Heart left ventricle (tissue), 16 donors: Measurements from ENCODE around the gene SNRPD3. TPM values are rescaled to one million over a fixed set of nuclear protein-coding genes. Genes with fewer than 3 reads are reported as not detected.

Experiments used
- ATAC-seq, 4 donors: fragments of 200-7000 bp; cut with Tn5 transposase; one replicate each; pipeline ENCODE4 v1.9.1; 2020 to 2022; ENCODE audit warnings: moderate library complexity in 4 of 4, mild to moderate bottlenecking in 3 of 4, moderate number of reproducible peaks in 1 of 4
- DNase-seq, 5 donors: peaks; one replicate each; pipeline ENCODE4 v3.0.0-alpha.2; 2020
- H3K27ac ChIP-seq, 12 donors: fragments of 200-600 bp; sonication (generic) in 4 of 12; one replicate each; pipeline versions ENCODE4 v1.5.0 to v1.8.0; 2016 to 2022; ENCODE audit warnings: mild to moderate bottlenecking in 2 of 12
- H3K27me3 ChIP-seq, 9 donors: fragments of 200-600 bp; sonication (generic) in 2 of 9; one replicate each; pipeline versions ENCODE4 v1.5.1 to v1.8.0; 2016 to 2022; ENCODE audit warnings: mild to moderate bottlenecking in 3 of 9
- H3K36me3 ChIP-seq, 9 donors: fragments of 200-600 bp; sonication (generic) in 2 of 9; one replicate each; pipeline versions ENCODE4 v1.5.0 to v1.8.0; 2018 to 2022; ENCODE audit warnings: mild to moderate bottlenecking in 2 of 9
- H3K4me1 ChIP-seq, 12 donors: fragments of 200-600 bp; sonication (generic) in 4 of 12; one replicate each; pipeline versions ENCODE4 v1.5.0 to v1.8.0; 2016 to 2022; ENCODE audit warnings: mild to moderate bottlenecking in 3 of 12
- H3K4me3 ChIP-seq, 12 donors: fragments of 200-600 bp; sonication (generic) in 4 of 12; one replicate each; pipeline versions ENCODE4 v1.5.0 to v1.8.0; 2017 to 2022; ENCODE audit warnings: mild to moderate bottlenecking in 9 of 12, moderate library complexity in 4 of 12
- H3K9me3 ChIP-seq, 12 donors: fragments of 200-600 bp; sonication (generic) in 4 of 12; one replicate each; pipeline versions ENCODE4 v1.5.0 to v1.8.0; 2016 to 2022; ENCODE audit warnings: mild to moderate bottlenecking in 1 of 12
- CTCF ChIP-seq, 12 donors: fragments of 200-600 bp; sonication (generic) in 4 of 12; IDR thresholded peaks; one replicate each; pipeline versions ENCODE4 v1.5.0 to v1.8.0; 2018 to 2022; ENCODE audit warnings: antibody characterized with exemption in 12 of 12, mild to moderate bottlenecking in 5 of 12
- POLR2A ChIP-seq, 2 donors: fragments of 450-650 bp; IDR thresholded peaks; one replicate each; pipeline ENCODE4 v1.6.1; 2017; ENCODE audit warnings: antibody characterized with exemption in 2 of 2, mild to moderate bottlenecking in 2 of 2, moderate library complexity in 2 of 2
- WGBS, 4 donors: extraction: QIAGEN DNeasy Blood & Tissue Kit in 2 of 4; methylation state at CpG; one replicate each; pipeline versions ENCODE4 v1.1.5 to v1.1.7; 2013 to 2018; 5-methylcytosine and 5-hydroxymethylcytosine counted together
- intact Hi-C, 10 donors: fragments of 100-400 bp; cut with DNase I; formaldehyde crosslinking; loops; one replicate each; pipeline versions ENCODE4 v1.11.1 to v1.14.2; 2022
- polyA plus RNA-seq, 2 donors: library from polyadenylated mRNA; stranded (reverse); fragments of 200-250 nt; gene quantifications; one replicate each; pipeline ENCODE4 v1.2.3, GENCODE V29; 2013
- total RNA-seq, 9 donors: library from RNA; depleted of rRNA in 2 of 9; stranded (reverse); fragments of >200 nt in 2 of 9; fragmentation: NEBNext Ultra II Directional in 3 of 9; extraction: Animal tissue kit (Norgen Biotek cat#: 25700) in 3 of 9; gene quantifications; one replicate each; pipeline versions ENCODE4 v1.1.0 to v1.2.4, GENCODE V29; 2016 to 2023
- donor health status: ischemic (EF 13 %, LVEDD 7.1; RV severe dilation, severe dysfunction).
- donor health status: healthy with polysubstance abuse.
- donor health status: DM: no; HTN: yes; CAD: no.
- donor health status: DM: no; HTN: no; CAD: no.
- donor health status: ischemic (EF 25% LVEDD 6.9; RV normal size, moderate dysfunction).
- donor health status: ischemic (EF 25% LVEDD 5.7; RV mildly dilated, moderate dysfunction).
- donor health status: healthy.
- donor health status: DM: yes; HTN: yes; CAD: no.
- donor health status: ischemic (EF 35%, LVEDD 5.7; RV mildly dilated, moderate dysfunction).
- donor health status: nonischemic (EF 11% LVEDD 7.7; RV severe dilation, severe dysfunction).
- donor health status: DM: yes; HTN: yes; CAD: no.
- donor health status: PGD.
- donor health status: ischemic (EF 29% LVEDD 5.4; RV normal size, mild dysfunction).
- donor health status: nonischemic (EF 23%, LVEDD 6.1; RV moderate dilation, normal function).

SNRPD3 gene
- total and polyA plus RNA-seq, 11 donors = 64.8 to 227 (median 74.1) TPM

- H3K36me3 ChIP-seq = peaks cover 0 to 32% (median 5%) of the 10 kb centered on the region in 9 donors
These were observed 31.5 kb downstream of the SNRPD3 start for GRCh38 chr22:24587251-24587650.

GRCh38 chr22:24587948-24588347 lies 32.1 kb downstream of the SNRPD3 start:
- WGBS, 4 donors = 63 to 82% (median 79%) methylated on average over 7 to 8 of the region's 8 CpGs
- Histone ChIP-seq H3K4me1 (peaks cover 0 to 33% (median 14%) of the 10 kb centered on the region in 12 donors), H3K27me3 (no peaks in the 10 kb centered on the region), H3K27ac (no peak overlapping the region), H3K4me3 (no peak overlapping the region), H3K9me3 (no peaks in the 10 kb centered on the region), H3K36me3 (peaks cover 0 to 32% (median 5%) of the 10 kb centered on the region in 9 donors)
- ATAC-seq (no peak), DNase-seq (no peak)
- intact Hi-C loops = no loop called here
- no peak for TF ChIP-seq POLR2A (IDR thresholded peaks at IDR 0.05)
- TF ChIP-seq CTCF (IDR thresholded peaks at IDR 0.05) = no peak

More at GRCh38 chr22:24587251-24587650, 31.5 kb downstream of the SNRPD3 start:
- H3K4me3 ChIP-seq = no peak overlapping the region
- ATAC-seq = no peak
- TF ChIP-seq CTCF (IDR thresholded peaks at IDR 0.05) (no peak), POLR2A (IDR thresholded peaks at IDR 0.05) (no peak)
- no peak overlapping the region for H3K27ac ChIP-seq
- DNase-seq = no peak
- WGBS, 4 donors = 75 to 89% (median 78%) methylated on average over 2 to 5 of the region's 5 CpGs
- intact Hi-C loops = no loop called here
- H3K4me1 ChIP-seq = peaks cover 0 to 30% (median 14%) of the 10 kb centered on the region in 12 donors
- no peaks in the 10 kb centered on the region for H3K27me3 ChIP-seq
- no peaks in the 10 kb centered on the region for H3K9me3 ChIP-seq

GRCh38 chr22:24588381-24588756 lies 32.6 kb downstream of the SNRPD3 start:
- no peak overlapping the region for H3K27ac ChIP-seq
- no peaks in the 10 kb centered on the region for H3K9me3 ChIP-seq
- TF ChIP-seq POLR2A (IDR thresholded peaks at IDR 0.05) (no peak), CTCF (IDR thresholded peaks at IDR 0.05) (no peak)
- H3K36me3 ChIP-seq = peaks cover 0 to 32% (median 5%) of the 10 kb centered on the region in 9 donors
- WGBS, 4 donors = 57 to 72% (median 65%) methylated on average over 10 to 13 of the region's 13 CpGs
- H3K27me3 ChIP-seq = no peaks in the 10 kb centered on the region
- no peak overlapping the region for H3K4me3 ChIP-seq
- DNase-seq (peak in 1 of 5 donors; percentile 44), ATAC-seq (no peak)
- peaks cover 0 to 33% (median 12%) of the 10 kb centered on the region in 12 donors for H3K4me1 ChIP-seq
- intact Hi-C loops = no loop called here

GRCh38 chr22:24588757-24589481 lies 33.1 kb downstream of the SNRPD3 start:
- Histone ChIP-seq H3K9me3 (no peaks in the 10 kb centered on the region), H3K4me3 (no peak overlapping the region), H3K27ac (no peak overlapping the region), H3K36me3 (peaks cover 0 to 32% (median 5%) of the 10 kb centered on the region in 9 donors), H3K4me1 (peaks cover 0 to 30% (median 6%) of the 10 kb centered on the region in 12 donors), H3K27me3 (no peaks in the 10 kb centered on the region)
- intact Hi-C loops = no loop called here
- ATAC-seq (no peak), DNase-seq (no peak)
- 92 to 96% (median 94%) methylated on average over 10 to 21 of the region's 21 CpGs for WGBS, 4 donors
- TF ChIP-seq CTCF (IDR thresholded peaks at IDR 0.05) (no peak), POLR2A (IDR thresholded peaks at IDR 0.05) (no peak)
